ENCODE data around the gene CRYGN.

CRYGN gene

DNA sequence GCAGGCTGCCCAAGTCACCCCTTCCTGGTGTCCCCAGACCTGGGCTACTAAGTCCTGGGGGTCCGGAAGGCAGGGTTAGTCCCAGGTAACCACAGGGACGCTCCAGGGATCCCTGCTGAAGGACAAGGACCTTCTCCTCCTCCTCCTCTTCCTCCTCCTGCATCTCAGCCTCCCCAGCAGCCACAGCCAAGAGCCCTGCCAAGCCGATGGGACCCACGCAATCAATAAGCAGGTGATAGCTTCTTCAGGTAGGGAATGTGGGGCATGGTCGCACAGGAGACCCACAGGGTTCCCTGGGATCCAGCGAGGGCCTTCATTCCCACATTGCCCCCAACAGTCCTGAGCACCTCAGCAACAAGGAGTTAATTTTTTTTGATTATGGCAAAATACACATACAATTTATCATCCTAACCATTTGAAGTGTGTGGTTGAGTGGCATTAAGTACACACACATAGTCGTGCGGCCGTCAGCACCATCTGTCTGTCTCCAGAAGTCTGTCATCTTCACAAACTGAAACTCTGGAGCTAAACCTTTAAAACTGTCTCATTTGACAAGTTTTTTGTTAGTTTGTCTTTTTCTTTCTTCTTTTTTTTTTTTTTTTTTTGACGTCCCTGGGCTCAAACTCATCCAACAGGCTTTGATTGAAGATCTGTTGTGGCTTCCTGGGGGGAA lies 12.1 kb downstream of the CRYGN start:
- TF ChIP-seq CTCF (IDR thresholded peaks at IDR 0.05), result no peak

DNA sequence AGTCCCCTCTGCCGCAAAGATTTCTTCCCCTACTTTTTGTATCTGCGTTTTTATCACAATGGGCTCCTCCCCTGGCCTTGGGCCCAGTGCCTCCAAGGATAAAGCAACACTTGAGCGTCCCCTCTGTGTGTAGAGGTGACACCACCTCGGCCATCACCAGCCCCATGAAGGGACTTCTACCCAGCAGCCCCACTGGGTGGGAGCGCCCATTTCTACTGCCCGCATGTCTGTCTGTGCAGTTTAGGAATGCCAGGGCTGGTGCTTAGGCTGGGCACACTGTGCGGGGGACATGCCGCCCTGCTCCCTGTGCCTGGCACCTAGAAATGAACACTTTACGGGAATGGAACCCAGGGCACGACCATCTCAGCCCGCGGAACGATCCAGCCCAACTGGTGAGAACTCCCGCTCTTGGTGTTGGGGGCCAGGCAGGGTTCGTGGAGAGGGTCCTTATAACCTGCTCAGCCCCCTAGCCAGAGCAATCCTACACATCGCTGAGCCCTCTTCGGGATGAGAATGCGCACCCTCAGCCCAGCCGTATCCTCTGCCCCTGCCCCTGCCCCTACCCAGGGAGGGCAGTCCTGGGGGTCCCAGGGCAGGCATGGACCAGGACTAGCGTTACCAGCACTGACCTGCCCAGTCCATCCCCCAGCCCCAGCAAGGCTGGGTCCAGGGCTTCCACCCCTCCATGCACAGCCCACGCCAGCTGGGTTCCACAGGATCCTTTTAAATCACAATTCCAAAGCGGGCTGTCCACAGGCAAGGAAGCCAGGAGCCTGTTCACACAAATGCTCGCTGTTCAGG lies 12.8 kb downstream of the CRYGN start:
- TF ChIP-seq CTCF (IDR thresholded peaks at IDR 0.05), result no peak

DNA sequence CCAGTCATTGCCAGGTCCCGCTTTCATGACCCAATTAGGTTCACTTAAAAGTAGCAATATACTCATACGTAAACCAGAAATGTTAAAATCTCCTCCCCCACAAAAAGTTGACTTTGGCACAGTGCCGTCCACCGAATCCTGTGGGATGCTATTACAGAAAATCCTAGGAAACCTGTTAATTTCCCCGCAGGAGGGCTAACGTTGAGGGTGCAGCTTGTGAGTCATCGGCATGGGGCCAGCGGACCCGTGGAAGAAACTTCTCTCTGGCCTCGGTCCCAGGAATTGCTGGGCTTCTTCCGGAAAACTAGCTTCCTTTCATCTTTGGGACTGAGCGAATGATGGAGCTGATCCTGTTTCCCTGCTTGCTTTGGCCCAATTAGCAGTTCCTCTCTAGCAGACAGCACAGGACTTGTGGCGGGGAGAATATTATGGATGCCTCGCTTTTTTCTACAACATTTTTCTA lies 13.5 kb downstream of the CRYGN start:
- no peak for TF ChIP-seq CTCF (IDR thresholded peaks at IDR 0.05)

- no peak for TF ChIP-seq CTCF (IDR thresholded peaks at IDR 0.05)
Observed at GRCh38 chr7:151425670-151426440, 14.1 kb downstream of the CRYGN start.

DNA sequence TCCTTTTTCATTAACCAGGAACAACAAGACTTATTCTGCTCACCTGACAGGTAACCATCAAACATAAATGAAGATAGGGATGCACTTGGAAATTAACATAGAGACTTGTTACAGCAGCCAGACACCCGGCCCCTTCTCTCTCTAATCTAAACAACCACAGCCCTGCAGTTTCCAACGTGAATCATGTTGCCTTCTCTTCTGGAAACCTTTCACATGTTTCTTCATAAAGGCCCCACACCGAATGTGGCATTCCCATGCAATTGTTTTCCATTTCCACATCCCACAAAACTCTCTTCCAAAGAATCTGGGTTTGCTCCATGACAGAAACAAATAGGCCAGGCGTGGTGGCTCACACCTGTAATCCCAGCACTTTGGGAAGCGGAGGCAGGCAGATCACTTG lies 15.1 kb downstream of the CRYGN start:
- no peak for TF ChIP-seq CTCF (IDR thresholded peaks at IDR 0.05)

DNA sequence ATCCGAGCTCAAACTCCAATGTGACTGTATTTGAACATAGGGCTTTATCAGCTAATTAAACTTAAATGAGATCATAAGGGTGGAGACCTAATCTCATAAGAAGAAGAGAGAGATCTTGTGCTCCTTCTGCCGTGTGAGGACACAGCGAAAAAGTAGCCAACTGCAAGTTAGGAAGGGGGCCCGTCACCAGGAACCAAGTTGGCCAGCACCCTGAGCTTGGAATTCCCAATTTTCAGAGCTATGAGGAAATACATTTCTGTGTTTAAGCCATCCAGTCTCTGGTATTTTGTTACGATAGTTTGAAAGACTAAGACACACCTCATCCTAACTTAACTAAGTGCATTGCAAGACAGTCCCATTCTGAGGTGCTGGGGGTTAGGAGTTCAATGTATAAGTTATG lies 16.0 kb downstream of the CRYGN start:
- no peak for TF ChIP-seq CTCF (IDR thresholded peaks at IDR 0.05)

DNA sequence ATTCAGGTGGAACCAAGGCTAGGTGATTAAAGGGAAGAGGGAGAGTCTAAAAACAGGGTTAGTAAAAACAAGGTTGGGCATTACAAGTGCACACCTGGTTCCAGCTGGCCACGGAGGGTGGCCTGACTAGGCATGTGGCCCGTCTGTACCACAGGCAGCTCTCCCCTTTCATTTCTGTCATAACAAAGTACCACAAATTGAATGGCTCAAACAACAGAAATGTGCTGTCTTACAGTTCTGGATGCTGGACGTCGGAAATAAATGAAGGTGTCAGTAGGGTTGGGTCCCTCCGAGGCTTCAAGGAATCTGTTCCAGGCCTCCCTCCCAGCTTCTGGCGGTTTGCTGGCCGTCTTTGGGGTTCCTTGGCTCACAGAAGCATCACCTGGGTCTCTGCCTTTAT lies 16.7 kb downstream of the CRYGN start:
- no peak for TF ChIP-seq CTCF (IDR thresholded peaks at IDR 0.05)
